MM.1S (cell line): ENCODE measurements around the gene SORD.
"Not testable (repeated sequence)": the region's sequence is repeated elsewhere in the genome, so short reads cannot be mapped to it uniquely, and the experiment has no call there.

ENCODE experiments used
- DNase-seq: peaks from one replicate; pipeline ENCODE4 v3.0.0-alpha.2; 2015
- H2AFZ ChIP-seq: fragments of 300-600 bp; sonication (generic); 2 replicates; pipeline ENCODE4 v1.6.0; 2016; ENCODE audit warnings: antibody characterized with exemption, low read length
- H3F3A ChIP-seq: fragments of 300-600 bp; sonication (generic); 2 replicates; pipeline ENCODE4 v1.6.1; 2016; ENCODE audit warnings: mild to moderate bottlenecking, antibody characterized with exemption, low read length, moderate library complexity, mixed read lengths; ENCODE audit not compliant: insufficient read depth
- H3K27ac ChIP-seq: fragments of 300-600 bp; sonication (generic); 2 replicates; pipeline ENCODE4 v1.5.1; 2016; ENCODE audit warnings: mild to moderate bottlenecking, low read length
- H3K27me3 ChIP-seq: fragments of 300-600 bp; sonication (generic); replicated peaks from 2 replicates; pipeline ENCODE4 v1.6.0; 2016; ENCODE audit warnings: low read length; ENCODE audit not compliant: insufficient read depth
- H3K36me3 ChIP-seq: fragments of 300-600 bp; sonication (generic); replicated peaks from 2 replicates; pipeline ENCODE4 v1.6.1; 2016; ENCODE audit warnings: mild to moderate bottlenecking, low read length, mixed read lengths; ENCODE audit not compliant: insufficient read depth
- H3K4me1 ChIP-seq: fragments of 300-600 bp; sonication (generic); 2 replicates; pipeline ENCODE4 v1.6.1; 2016; ENCODE audit warnings: low read length, mixed read lengths
- H3K4me2 ChIP-seq: fragments of 300-600 bp; sonication (generic); 2 replicates; pipeline ENCODE4 v1.6.0; 2016; ENCODE audit warnings: low read depth, low read length
- H3K4me3 ChIP-seq: fragments of 300-600 bp; sonication (generic); 2 replicates; pipeline ENCODE4 v1.5.1; 2016; ENCODE audit warnings: low read length, mixed read lengths
- H3K79me2 ChIP-seq: fragments of 300-600 bp; sonication (generic); 2 replicates; pipeline ENCODE4 v1.6.1; 2016; ENCODE audit warnings: mixed run types, low read length, mixed read lengths
- H3K9ac ChIP-seq: fragments of 300-600 bp; sonication (generic); 2 replicates; pipeline ENCODE4 v1.6.1; 2016; ENCODE audit warnings: low read length, mixed read lengths
- H3K9me2 ChIP-seq: fragments of 300-600 bp; sonication (generic); replicated peaks from 2 replicates; pipeline ENCODE4 v1.6.1; 2016; ENCODE audit warnings: mild to moderate bottlenecking, low read length, mixed read lengths; ENCODE audit not compliant: insufficient read depth
- H3K9me3 ChIP-seq: fragments of 300-600 bp; sonication (generic); replicated peaks from 2 replicates; pipeline ENCODE4 v1.6.1; 2016; ENCODE audit warnings: mild to moderate bottlenecking, low read length, mixed read lengths; ENCODE audit not compliant: insufficient read depth
- H4K20me1 ChIP-seq: fragments of 300-600 bp; sonication (generic); 2 replicates; pipeline ENCODE4 v1.6.1; 2016; ENCODE audit warnings: mild to moderate bottlenecking, low read length, moderate library complexity, mixed read lengths; ENCODE audit not compliant: insufficient read depth
- EZH2 ChIP-seq: fragments of 300-600 bp; sonication (generic); optimal IDR thresholded peaks from 2 replicates; pipeline ENCODE3; 2017; ENCODE audit warnings: low read depth, mild to moderate bottlenecking, antibody characterized with exemption, low read length, mixed read lengths
- EZH2phosphoT487 ChIP-seq: fragments of 300-600 bp; sonication (generic); IDR thresholded peaks from 2 replicates; pipeline ENCODE4 v1.6.1; 2018; ENCODE audit warnings: antibody characterized with exemption, low read length
- TF ChIP-seq, protein P1 (sequence below): fragments of 300-600 bp; sonication (generic); IDR thresholded peaks from 2 replicates; pipeline ENCODE4 v1.5.1; 2016; ENCODE audit warnings: antibody characterized with exemption, low read length, mixed read lengths

The SORD gene

DNA sequence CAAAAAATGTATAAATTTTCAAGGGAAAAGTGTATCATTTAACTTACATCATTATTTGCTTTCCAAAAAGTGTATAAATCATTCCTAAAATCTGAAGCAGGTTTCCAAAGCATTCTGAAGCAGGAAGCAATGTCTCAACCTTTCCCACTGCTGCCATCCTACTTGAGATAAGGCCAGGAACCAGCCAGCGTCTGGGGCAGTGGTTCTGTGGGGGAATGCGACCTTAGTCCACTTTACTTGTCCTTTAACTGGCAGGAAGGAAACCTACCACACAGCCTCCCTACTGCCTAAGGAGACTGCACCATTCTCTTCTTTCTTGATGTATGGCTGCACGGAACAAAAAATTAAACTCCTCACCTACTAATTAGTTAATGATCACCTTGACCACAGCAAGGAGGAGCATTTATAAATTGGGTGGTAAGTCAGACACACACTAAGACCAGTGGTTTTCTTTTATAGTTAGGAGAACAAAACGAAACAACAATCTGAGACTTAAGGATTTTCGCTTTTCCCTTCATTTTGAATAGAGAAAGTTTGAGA lies 3.7 kb downstream of the SORD start:
- Histone ChIP-seq H3K27ac (no peak overlapping the region), H3K4me2 (no peak overlapping the region), H4K20me1 (no peaks in the 10 kb centered on the region), H3K36me3 (no peaks in the 10 kb centered on the region), H3K9ac (no peak overlapping the region), H3K9me3 (no peaks in the 10 kb centered on the region), H3K27me3 (no peaks in the 10 kb centered on the region), H3K79me2 (no peaks in the 10 kb centered on the region), H3F3A (no peaks in the 10 kb centered on the region), H3K4me1 (peaks cover 7% of the 10 kb centered on the region; the same call in 1 of the 2 replicates), H2AFZ (no peak overlapping the region), H3K4me3 (no peak overlapping the region), H3K9me2 (no peaks in the 10 kb centered on the region)
- no peak for DNase-seq
- TF ChIP-seq EZH2phosphoT487 (no peak), EZH2 (no peak)
- TF ChIP-seq, protein P1, sequence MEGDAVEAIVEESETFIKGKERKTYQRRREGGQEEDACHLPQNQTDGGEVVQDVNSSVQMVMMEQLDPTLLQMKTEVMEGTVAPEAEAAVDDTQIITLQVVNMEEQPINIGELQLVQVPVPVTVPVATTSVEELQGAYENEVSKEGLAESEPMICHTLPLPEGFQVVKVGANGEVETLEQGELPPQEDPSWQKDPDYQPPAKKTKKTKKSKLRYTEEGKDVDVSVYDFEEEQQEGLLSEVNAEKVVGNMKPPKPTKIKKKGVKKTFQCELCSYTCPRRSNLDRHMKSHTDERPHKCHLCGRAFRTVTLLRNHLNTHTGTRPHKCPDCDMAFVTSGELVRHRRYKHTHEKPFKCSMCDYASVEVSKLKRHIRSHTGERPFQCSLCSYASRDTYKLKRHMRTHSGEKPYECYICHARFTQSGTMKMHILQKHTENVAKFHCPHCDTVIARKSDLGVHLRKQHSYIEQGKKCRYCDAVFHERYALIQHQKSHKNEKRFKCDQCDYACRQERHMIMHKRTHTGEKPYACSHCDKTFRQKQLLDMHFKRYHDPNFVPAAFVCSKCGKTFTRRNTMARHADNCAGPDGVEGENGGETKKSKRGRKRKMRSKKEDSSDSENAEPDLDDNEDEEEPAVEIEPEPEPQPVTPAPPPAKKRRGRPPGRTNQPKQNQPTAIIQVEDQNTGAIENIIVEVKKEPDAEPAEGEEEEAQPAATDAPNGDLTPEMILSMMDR = no peak

DNA sequence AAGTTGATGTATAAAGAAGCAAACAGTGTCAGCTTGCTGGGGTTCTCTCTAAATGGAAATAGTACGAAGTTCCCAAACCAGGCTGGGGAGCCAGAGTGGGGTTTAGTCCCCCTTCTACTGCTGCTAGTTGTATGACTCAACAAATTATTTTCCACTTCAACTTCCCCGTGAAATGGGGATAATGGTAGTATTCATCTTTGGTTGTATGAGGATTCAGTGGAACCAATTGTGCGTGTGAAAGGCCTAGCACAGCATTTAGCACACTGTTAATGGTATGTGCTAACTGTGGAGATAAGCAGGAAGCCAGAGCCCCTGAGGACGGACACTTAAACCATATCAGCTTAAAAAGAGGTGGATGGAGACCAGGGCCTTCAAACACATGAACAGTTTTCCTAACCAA lies 4.2 kb downstream of the SORD start:
- H2AFZ ChIP-seq = no peak overlapping the region
- no peaks in the 10 kb centered on the region for H3F3A ChIP-seq
- no peak overlapping the region for H3K4me2 ChIP-seq
- H3K79me2 ChIP-seq = no peaks in the 10 kb centered on the region
- H3K4me1 ChIP-seq = peaks cover 7% of the 10 kb centered on the region; the same call in 1 of the 2 replicates
- no peak overlapping the region for H3K9ac ChIP-seq
- H3K27ac ChIP-seq = no peak overlapping the region
- no peak for DNase-seq
- no peaks in the 10 kb centered on the region for H3K36me3 ChIP-seq
- H3K9me2 ChIP-seq = no peaks in the 10 kb centered on the region
- no peak overlapping the region for H3K4me3 ChIP-seq
- no peaks in the 10 kb centered on the region for H3K27me3 ChIP-seq
- no peaks in the 10 kb centered on the region for H3K9me3 ChIP-seq
- H4K20me1 ChIP-seq = no peaks in the 10 kb centered on the region
- TF ChIP-seq EZH2 (no peak), EZH2phosphoT487 (no peak)
- TF ChIP-seq, protein P1 = no peak

DNA sequence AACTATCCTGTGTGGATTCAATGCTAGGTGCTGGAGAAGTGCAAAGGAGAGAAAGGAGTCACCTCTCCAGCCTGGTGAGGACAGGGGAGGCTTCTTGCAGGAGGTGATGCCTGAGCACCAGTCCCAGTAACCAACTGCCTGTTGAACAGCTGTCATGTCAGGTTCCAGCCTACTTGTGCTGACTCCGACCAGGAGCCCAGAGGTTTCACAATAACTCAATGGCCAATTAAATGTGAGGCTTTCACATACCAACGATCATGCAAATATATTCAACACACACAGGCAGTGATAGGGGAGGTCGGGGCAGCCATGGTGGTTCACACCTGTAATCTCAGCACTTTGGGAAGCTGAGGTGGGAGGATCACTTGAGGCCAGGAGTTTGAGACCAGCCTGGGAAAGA lies 7.7 kb downstream of the SORD start:
- Histone ChIP-seq H4K20me1 (no peaks in the 10 kb centered on the region), H3K4me3 (no peak overlapping the region), H3F3A (no peaks in the 10 kb centered on the region), H3K9ac (no peak overlapping the region), H3K9me2 (no peaks in the 10 kb centered on the region), H3K27me3 (no peaks in the 10 kb centered on the region), H3K27ac (no peak overlapping the region), H3K79me2 (no peaks in the 10 kb centered on the region), H3K4me2 (no peak overlapping the region), H3K9me3 (no peaks in the 10 kb centered on the region), H3K4me1 (no peaks in the 10 kb centered on the region), H2AFZ (no peak overlapping the region), H3K36me3 (no peaks in the 10 kb centered on the region)
- no peak for DNase-seq
- TF ChIP-seq, protein P1 = no peak
- no peak for TF ChIP-seq EZH2phosphoT487
- no peak for TF ChIP-seq EZH2

DNA sequence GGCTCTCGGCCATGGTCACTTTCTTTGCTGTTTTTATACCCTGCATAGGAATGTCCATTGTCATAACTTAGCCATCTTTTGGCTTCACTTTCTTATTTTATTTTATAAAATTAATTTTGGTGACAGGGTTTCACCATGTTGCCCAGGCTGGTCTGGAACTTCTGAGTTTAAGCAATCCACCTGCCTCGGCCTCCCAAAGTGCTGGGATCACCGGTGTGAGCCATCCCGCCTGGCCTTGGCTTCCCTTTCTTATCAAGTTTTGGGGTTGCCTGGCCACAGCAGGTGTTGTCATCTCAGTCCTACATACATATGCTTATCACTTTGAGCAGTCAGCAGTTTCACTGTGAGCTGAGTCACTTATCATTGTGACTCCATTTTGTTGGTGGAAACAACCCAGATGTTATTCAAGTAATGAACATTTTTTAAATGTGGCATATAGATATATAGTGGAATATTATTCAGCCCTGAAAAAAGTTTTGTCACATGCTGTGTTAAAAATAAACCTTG lies 8.6 kb downstream of the SORD start:
- not testable (repeated sequence) for H3F3A ChIP-seq, H4K20me1 ChIP-seq, H2AFZ ChIP-seq, H3K79me2 ChIP-seq, H3K27ac ChIP-seq, H3K9ac ChIP-seq, H3K9me2 ChIP-seq, H3K4me3 ChIP-seq, H3K4me2 ChIP-seq, H3K36me3 ChIP-seq, H3K27me3 ChIP-seq, H3K9me3 ChIP-seq, DNase-seq, H3K4me1 ChIP-seq

DNA sequence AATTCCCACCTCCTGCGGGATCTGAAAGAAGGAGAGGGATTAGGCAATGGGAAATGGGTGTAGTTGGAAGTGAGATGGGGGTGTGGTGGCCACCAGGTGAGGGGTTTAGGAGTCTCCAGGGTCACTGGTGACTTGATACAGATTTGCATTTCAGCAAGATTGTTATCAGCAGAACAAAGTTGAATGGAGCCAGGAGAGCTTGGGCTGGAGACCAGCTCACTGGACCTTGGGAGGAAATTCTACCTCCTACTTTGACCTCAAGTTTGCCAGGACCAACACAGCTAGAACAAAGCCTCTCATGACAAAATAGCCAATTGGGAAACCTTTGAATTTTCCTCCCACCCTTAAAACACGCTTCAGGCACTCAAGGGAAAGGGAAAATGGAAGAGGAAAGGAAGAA lies 9.5 kb downstream of the SORD start:
- H3F3A ChIP-seq, H3K9me3 ChIP-seq, H3K4me1 ChIP-seq, H3K27ac ChIP-seq, H3K9ac ChIP-seq, H3K27me3 ChIP-seq, H3K36me3 ChIP-seq, DNase-seq, H4K20me1 ChIP-seq, H3K9me2 ChIP-seq, H3K4me3 ChIP-seq, H2AFZ ChIP-seq, H3K4me2 ChIP-seq, H3K79me2 ChIP-seq: not testable (repeated sequence)

DNA sequence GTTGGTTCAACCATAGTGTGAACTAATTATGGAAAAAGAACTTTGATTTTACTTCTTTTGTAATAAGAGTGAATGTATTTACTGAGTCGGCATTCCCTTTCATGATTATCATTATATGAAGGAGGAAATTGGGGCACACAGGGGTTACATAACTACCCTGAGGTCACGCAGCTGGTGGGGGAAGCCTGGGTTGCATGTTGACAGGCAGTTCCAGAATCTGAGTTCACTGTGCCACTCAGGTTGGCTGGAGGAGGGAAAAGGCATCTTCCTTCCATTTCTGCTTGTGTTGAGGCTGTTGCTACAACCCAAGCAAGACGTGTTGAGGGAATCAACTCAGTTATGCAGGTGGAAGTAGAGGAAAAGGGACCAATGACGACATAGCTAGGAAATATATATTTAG lies 11.1 kb downstream of the SORD start:
- H3K36me3 ChIP-seq, H3K9me3 ChIP-seq, H3F3A ChIP-seq, H3K79me2 ChIP-seq, H2AFZ ChIP-seq, H3K9me2 ChIP-seq, H3K9ac ChIP-seq, H3K27ac ChIP-seq, H3K4me2 ChIP-seq, H3K4me1 ChIP-seq, DNase-seq, H4K20me1 ChIP-seq, H3K27me3 ChIP-seq, H3K4me3 ChIP-seq: not testable (repeated sequence)
